GM10266 (cell line): ENCODE data around the gene TENT4B.

ENCODE experiments used
- DNase-seq: peaks from one replicate; pipeline ENCODE4 v3.0.0; 2012; ENCODE audit errors: extremely low spot score
- CTCF ChIP-seq: IDR thresholded peaks from 2 replicates; pipeline ENCODE4 v1.5.1; 2012; ENCODE audit warnings: mild to moderate bottlenecking, low read depth; ENCODE audit not compliant: control insufficient read depth, insufficient read depth; ENCODE audit errors: missing control alignments

The TENT4B gene

GRCh38 chr16:50253514-50253910, 100.4 kb downstream of the TENT4B start:
- TF ChIP-seq CTCF: no peak
- DNase-seq: no peak

GRCh38 chr16:50254072-50254471, 101.0 kb downstream of the TENT4B start:
- TF ChIP-seq CTCF: no peak
- DNase-seq: no peak

GRCh38 chr16:50255538-50255937, 102.4 kb downstream of the TENT4B start:
- DNase-seq: no peak
- no peak for TF ChIP-seq CTCF

- TF ChIP-seq CTCF: no peak
- no peak for DNase-seq
Observed at GRCh38 chr16:50256604-50257003, 103.5 kb downstream of the TENT4B start.

GRCh38 chr16:50257876-50258275, 104.8 kb downstream of the TENT4B start:
- DNase-seq: no peak
- no peak for TF ChIP-seq CTCF

- no peak for TF ChIP-seq CTCF
- DNase-seq: no peak
Observed at GRCh38 chr16:50259334-50260205, 106.5 kb downstream of the TENT4B start.
